Fibroblast of lung (primary cell): ENCODE data around the gene ANO6.

Experiments
- CTCF ChIP-seq, 2 donors: IDR thresholded peaks in 1 of 2; conservative IDR thresholded peaks in 1 of 2; 1 replicate in 1 of 2; 2 replicates in 1 of 2; pipeline ENCODE4 v1.5.1; 2011 to 2012; ENCODE audit warnings: low read length in 2 of 2, control low read depth in 1 of 2, inconsistent platforms in 1 of 2, low read depth in 1 of 2, mild to moderate bottlenecking in 1 of 2
- EZH2 ChIP-seq: IDR thresholded peaks from 2 replicates; pipeline ENCODE4 v1.5.1; 2012; ENCODE audit warnings: low read length, control low read depth, mild to moderate bottlenecking; ENCODE audit errors: missing control alignments

GRCh38 chr12:45481746-45482145 lies 265.9 kb downstream of the ANO6 start:
- TF ChIP-seq EZH2 (no peak), CTCF (conservative IDR thresholded peaks at IDR 0.05 in 1 of 2, IDR thresholded peaks at IDR 0.05 in 1 of 2; ENCODE audit: low read depth in 1 of 2, low read length in 2 of 2) (no peak)
